ENCODE measurements around the gene ZNF605. TPM values are rescaled to one million over a fixed set of nuclear protein-coding genes. Genes with fewer than 3 reads are reported as not detected.
A peak's percentile ranks its signal among the peaks of the same experiment; 100 is the strongest.

Gene ZNF605
- total and polyA plus RNA-seq, 2 of the 4 experiments (the other 2 are of a cell fraction) = 3.6 to 9.9 TPM

GRCh38 chr12:132887513-132888351, 68.4 kb downstream of the ZNF605 start, which contains the start of gene CHFR:
Gene CHFR, minus strand, starts transcription at chr12:132887605. Its CDS starts 277 bp downstream, at chr12:132887328.
- no peaks in the 10 kb centered on the region for H3K9me3 ChIP-seq (ENCODE audit: control insufficient read depth, insufficient read depth, low read length)
- peak within 1 kb of the TSS; percentile 83 for H3K4me2 ChIP-seq (ENCODE audit: low read depth, low read length)
- H2BK5ac ChIP-seq (ENCODE audit: low read depth, low read length, poor library complexity, severe bottlenecking) = peak within 1 kb of the TSS; percentile 74
- peaks cover 2 to 26% of the 10 kb centered on the region in 2 experiments for H3K79me1 ChIP-seq (ENCODE audit: low read depth in 1 of 2, low read length in 2 of 2)
- H3K27me3 ChIP-seq (ENCODE audit: control insufficient read depth, insufficient read depth, low read length) = no peaks in the 10 kb centered on the region
- H3K14ac ChIP-seq (replicated peaks; ENCODE audit: low read depth, low read length) = peak within 1 kb of the TSS; percentile 92
- in situ Hi-C loops (cut with MboI; ENCODE audit: low sequenced_read_pairs) (no loop called here), dilution Hi-C loops (cut with HindIII; ENCODE audit: low sequenced_read_pairs, unreplicated experiment) (no loop called here), intact Hi-C loops (cut with micrococcal nuclease) (no loop called here)
- H2BK15ac ChIP-seq (ENCODE audit: low read depth, low read length) = no peak within 1 kb of the TSS; the same call in 2 of the 3 replicates
- H3K9me1 ChIP-seq (ENCODE audit: insufficient read depth, low read length) = no peaks in the 10 kb centered on the region
- peak within 1 kb of the TSS; percentile 83 for H2BK120ac ChIP-seq (ENCODE audit: low read depth, low read length)
- peak; percentile 100 for ATAC-seq (ENCODE audit: low read depth)
- no peaks in the 10 kb centered on the region for H3K4me1 ChIP-seq (ENCODE audit: control insufficient read depth, insufficient read depth, low read length)
- CTCF ChIA-PET = interaction anchor here (0.5 to 0.6 kb wide), 2 partner anchors 14 to 508 kb away, joined by 3 to 4 read pairs; no protein-coding TSS in a partner anchor
- peak within 1 kb of the TSS; percentile 98 for H3K4ac ChIP-seq (ENCODE audit: low read depth, low read length)
- TF ChIP-seq MXI1 (IDR thresholded peaks at IDR 0.05; ENCODE audit: borderline replicate concordance, low read depth, low read length) (peak; percentile 35; the same call in 1 of the 2 replicates), RCOR1 (IDR thresholded peaks at IDR 0.05; ENCODE audit: insufficient replicate concordance, low read length) (no peak), CHD1 (IDR thresholded peaks at IDR 0.05; ENCODE audit: low read depth, low read length) (no peak), MAFK (IDR thresholded peaks at IDR 0.05; ENCODE audit: low read depth, low read length) (no peak), USF2 (IDR thresholded peaks at IDR 0.05; ENCODE audit: low read depth, low read length) (peak; percentile 55), NFE2L2 (IDR thresholded peaks at IDR 0.05; ENCODE audit: low read depth, low read length) (no peak), POLR2A (IDR thresholded peaks at IDR 0.05; ENCODE audit: low read depth, low read length) (peak; percentile 77), MAZ (IDR thresholded peaks at IDR 0.05; ENCODE audit: borderline replicate concordance, low read depth, low read length) (peak; percentile 49)
- peak within 1 kb of the TSS; percentile 99 for H3K4me3 ChIP-seq (ENCODE audit: insufficient read depth, low read depth, low read length)
- no peak within 1 kb of the TSS; the same call in 1 of the 2 replicates for H2BK20ac ChIP-seq (ENCODE audit: low read depth, low read length)
- no TSS peak for BruUV-seq (replicated peaks)
- DNase-seq = peak; percentile 96
- H2AK9ac ChIP-seq (replicated peaks; ENCODE audit: low read depth, low read length, poor library complexity) = peak within 1 kb of the TSS; percentile 94
- peak within 1 kb of the TSS; percentile 97 for H4K91ac ChIP-seq (ENCODE audit: insufficient read depth, low read depth, low read length)
- peak within 1 kb of the TSS; percentile 55 for H2AK5ac ChIP-seq (ENCODE audit: low read depth, low read length)
- H4K8ac ChIP-seq (ENCODE audit: low read depth in 2 of 2, low read length in 2 of 2) = peak within 1 kb of the TSS; percentile 96 to 99
- H3K36me3 ChIP-seq (ENCODE audit: control insufficient read depth, insufficient read depth, low read length) = peaks cover 9% of the 10 kb centered on the region; the same call in 1 of the 2 replicates
- peak within 1 kb of the TSS; percentile 95 for H3K23ac ChIP-seq (ENCODE audit: low read depth, low read length)
- peak within 1 kb of the TSS; percentile 84 for H3K9ac ChIP-seq (ENCODE audit: low read depth, low read length)
- peak within 1 kb of the TSS; percentile 83 for H3K27ac ChIP-seq (ENCODE audit: insufficient read depth, low read length)
- peak within 1 kb of the TSS; percentile 80 for H3K18ac ChIP-seq (ENCODE audit: low read depth, low read length)
- H3K56ac ChIP-seq (ENCODE audit: extremely low read depth, insufficient read depth, low read length) = peak within 1 kb of the TSS; percentile 76
- POLR2A ChIA-PET (ENCODE audit: unreplicated experiment) = no interaction called here
- WGBS, 2 experiments (ENCODE audit: extremely low coverage in 2 of 2, insufficient read length in 1 of 2) = 2% methylated on average over 42 of the region's 84 CpGs; no CpG with 5 or more reads in 1 of the 2 experiments
- H4K5ac ChIP-seq (ENCODE audit: low read depth, low read length) = peak within 1 kb of the TSS; percentile 93
- peak within 1 kb of the TSS; percentile 97 for H2AFZ ChIP-seq (replicated peaks; ENCODE audit: low read length, poor library complexity)
- H4K20me1 ChIP-seq (ENCODE audit: insufficient read depth, low read length) = no peaks in the 10 kb centered on the region

All from IMR-90 (cell line).